GM12865 (cell line): ENCODE data around the gene PTPRE.

Experiments used
- DNase-seq: peaks from one replicate; pipeline ENCODE4 v3.0.0; 2010; ENCODE audit warnings: low read depth
- H3K4me3 ChIP-seq: 2 replicates; pipeline ENCODE4 v1.5.1; 2011; ENCODE audit warnings: mild to moderate bottlenecking, low read depth, low read length, control low read depth
- CTCF ChIP-seq: IDR thresholded peaks from 2 replicates; pipeline ENCODE4 v1.5.1; 2011; ENCODE audit warnings: low read length, control low read depth, low read depth, inconsistent platforms; ENCODE audit not compliant: insufficient read depth; ENCODE audit errors: missing control alignments

The PTPRE gene

DNA sequence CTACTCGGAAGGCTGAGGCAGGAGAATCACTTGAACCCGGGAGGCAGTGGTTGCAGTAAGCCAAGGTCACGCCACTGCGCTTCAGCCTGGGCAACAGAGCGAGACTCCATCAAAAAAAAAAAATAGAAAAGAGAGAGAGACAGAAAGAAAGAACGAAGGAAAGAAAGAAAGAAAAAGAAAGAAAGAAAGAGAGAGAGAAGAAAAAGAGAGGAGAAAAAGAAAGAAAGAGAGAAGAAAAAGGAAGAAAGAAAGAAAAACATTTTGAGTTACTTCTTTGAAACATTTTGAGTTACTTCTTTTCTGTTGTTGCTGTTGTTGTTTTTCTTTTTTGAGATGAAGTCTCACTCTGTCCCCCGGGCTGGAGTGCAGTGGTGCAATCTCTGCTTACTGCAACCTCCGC lies 221.7 kb downstream of the PTPRE start:
- DNase-seq: no peak
- TF ChIP-seq CTCF: no peak
- no peak overlapping the region for H3K4me3 ChIP-seq

GRCh38 chr10:128130051-128130450 lies 223.1 kb downstream of the PTPRE start:
- no peak for DNase-seq
- TF ChIP-seq CTCF: no peak
- H3K4me3 ChIP-seq: no peak overlapping the region
